A549 (cell line): ENCODE results near the gene PRR9. TPM values are rescaled to one million over a fixed set of nuclear protein-coding genes. Genes with fewer than 3 reads are reported as not detected.

Experiments
- ATAC-seq, 2 experiments: fragments of 200-7000 bp in 1 of 2; fragments of >200 bp in 1 of 2; cut with Nextera tagmentation in 1 of 2; cut with Tn5 transposase in 1 of 2; 3 replicates each; pipeline versions ENCODE4 v1.8.0 to v1.9.1; 2018 to 2020; ENCODE audit warnings: mild to moderate bottlenecking in 1 of 2, moderate library complexity in 1 of 2
- CTCF ChIA-PET: fragments of 300-600 bp; sonication (Branson Sonifier 250); formaldehyde crosslinking; extraction: SDS; loops from one replicate; lab custom pipeline; 2021; ENCODE audit warnings: antibody characterized with exemption, inconsistent platforms; lab: Yijun Ruan, JAX
- POLR2A ChIA-PET: fragments of 350-600 bp; formaldehyde crosslinking; extraction: SDS; loops from one replicate; lab custom pipeline; 2021; ENCODE audit warnings: antibody characterized with exemption, inconsistent platforms; lab: Yijun Ruan, JAX
- DNase-seq, 2 experiments: peaks; one replicate each; pipeline versions ENCODE4 v3.0.0 to v3.0.0-alpha.2; 2011 to 2016; ENCODE audit warnings: low read depth in 1 of 2, low spot score in 1 of 2
- FAIRE-seq: peaks from 2 replicates; lab custom pipeline; 2011; peaks lifted over from hg19 to GRCh38; lab: Jason Lieb, UNC
- H3K27ac ChIP-seq, 2 experiments: fragments of >200 bp; sonication (Bioruptor Twin); formaldehyde crosslinking; 3 replicates each; pipeline ENCODE4 v1.5.1; 2016 to 2017
- H3K4me1 ChIP-seq: fragments of >200 bp; sonication (Bioruptor Twin); formaldehyde crosslinking; 3 replicates; pipeline ENCODE4 v1.6.1; 2016
- H3K4me2 ChIP-seq: fragments of >200 bp; sonication (Bioruptor Twin); formaldehyde crosslinking; 3 replicates; pipeline ENCODE4 v1.6.1; 2016
- H3K4me3 ChIP-seq: fragments of >200 bp; sonication (Bioruptor Twin); formaldehyde crosslinking; 3 replicates; pipeline ENCODE4 v1.5.1; 2016
- H3K9me3 ChIP-seq: fragments of >200 bp; sonication (Bioruptor Twin); formaldehyde crosslinking; 3 replicates; pipeline ENCODE4 v1.6.1; 2016
- ATOH8 ChIP-seq: fragments of 250-450 bp; sonication (Bioruptor Pico); IDR thresholded peaks from 2 replicates; pipeline ENCODE4 v1.5.0; 2020; ENCODE audit warnings: low read depth, mild to moderate bottlenecking, moderate library complexity
- BCL3 ChIP-seq: fragments of >200 bp; sonication (Bioruptor Twin); formaldehyde crosslinking; IDR thresholded peaks from 3 replicates; pipeline ENCODE4 v1.6.1; 2016
- CBX2 ChIP-seq: fragments of 200-600 bp; sonication (generic); IDR thresholded peaks from 2 replicates; pipeline ENCODE4 v1.6.1; 2016; ENCODE audit warnings: low read depth, mild to moderate bottlenecking, borderline replicate concordance
- CHD2 ChIP-seq: fragments of 150-350 bp; IDR thresholded peaks from 2 replicates; pipeline ENCODE4 v1.6.1; 2014; ENCODE audit warnings: low read length; ENCODE audit not compliant: partially characterized antibody
- E2F6 ChIP-seq: IDR thresholded peaks from 2 replicates; pipeline ENCODE4 v1.6.1; 2012; ENCODE audit warnings: low read depth, borderline replicate concordance
- EHMT2 ChIP-seq: fragments of 200-600 bp; sonication (generic); IDR thresholded peaks from 2 replicates; pipeline ENCODE4 v1.6.1; 2016; ENCODE audit warnings: antibody characterized with exemption, low read depth, mild to moderate bottlenecking, moderate library complexity
- ESRRA ChIP-seq: fragments of 150-350 bp; IDR thresholded peaks from 2 replicates; pipeline ENCODE4 v1.6.1; 2014; ENCODE audit warnings: mild to moderate bottlenecking, low read length, borderline replicate concordance
- FOSB ChIP-seq: fragments of 250-450 bp; sonication (Bioruptor Pico); IDR thresholded peaks from 2 replicates; pipeline ENCODE4 v1.5.0; 2020; ENCODE audit warnings: mild to moderate bottlenecking, moderate library complexity
- GATA3 ChIP-seq: IDR thresholded peaks from 2 replicates; pipeline ENCODE4 v1.6.1; 2012; ENCODE audit warnings: borderline replicate concordance
- HEYL ChIP-seq: fragments of 250-450 bp; sonication (Bioruptor Pico); IDR thresholded peaks from 2 replicates; pipeline ENCODE4 v1.8.0; 2021; ENCODE audit warnings: mild to moderate bottlenecking, moderate library complexity
- HOXA7 ChIP-seq: fragments of 250-450 bp; sonication (Bioruptor Pico); IDR thresholded peaks from 2 replicates; pipeline ENCODE4 v1.5.0; 2020; ENCODE audit warnings: mild to moderate bottlenecking, moderate library complexity
- HOXB5 ChIP-seq: fragments of 250-450 bp; sonication (Bioruptor Pico); IDR thresholded peaks from 2 replicates; pipeline ENCODE4 v1.5.0; 2020; ENCODE audit warnings: mild to moderate bottlenecking, moderate library complexity
- KDM1A ChIP-seq: fragments of 200-600 bp; sonication (generic); IDR thresholded peaks from 2 replicates; pipeline ENCODE4 v1.6.1; 2016; ENCODE audit warnings: low read depth, mild to moderate bottlenecking
- MAX ChIP-seq: IDR thresholded peaks from 2 replicates; pipeline ENCODE4 v1.6.1; 2012
- NFE2L2 ChIP-seq: fragments of 150-350 bp; conservative IDR thresholded peaks from 2 replicates; pipeline ENCODE4 v1.6.1; 2014; ENCODE audit warnings: low read length
- NPAS2 ChIP-seq: fragments of 250-450 bp; sonication (Bioruptor Pico); IDR thresholded peaks from 2 replicates; pipeline ENCODE4 v1.8.0; 2022; ENCODE audit warnings: mild to moderate bottlenecking, moderate library complexity, borderline replicate concordance
- POLR2AphosphoS2 ChIP-seq: conservative IDR thresholded peaks from 2 replicates; pipeline ENCODE4 v1.6.1; 2012; ENCODE audit warnings: low read length, improper control_type of control experiment, inconsistent platforms
- RAD21 ChIP-seq, 2 experiments: fragments of >200 bp in 1 of 2; sonication (Bioruptor Twin) in 1 of 2; formaldehyde crosslinking in 1 of 2; IDR thresholded peaks in 1 of 2; conservative IDR thresholded peaks in 1 of 2; 2 replicates in 1 of 2; 3 replicates in 1 of 2; pipeline ENCODE4 v1.6.1; 2012 to 2018; ENCODE audit warnings: inconsistent platforms in 1 of 2
- RARB ChIP-seq: fragments of 250-450 bp; sonication (Bioruptor Pico); IDR thresholded peaks from 2 replicates; pipeline ENCODE4 v1.8.0; 2021; ENCODE audit warnings: mild to moderate bottlenecking, moderate library complexity
- RCOR1 ChIP-seq: fragments of 150-350 bp; IDR thresholded peaks from 2 replicates; pipeline ENCODE4 v1.6.1; 2014; ENCODE audit warnings: antibody characterized with exemption, low read length, low read depth
- REST ChIP-seq: fragments of 200-600 bp; sonication (generic); IDR thresholded peaks from 2 replicates; pipeline ENCODE4 v1.6.1; 2016; ENCODE audit warnings: antibody characterized with exemption, mild to moderate bottlenecking, moderate library complexity
- RFX5 ChIP-seq: fragments of 450-650 bp; IDR thresholded peaks from 2 replicates; pipeline ENCODE4 v1.7.1; 2014; ENCODE audit warnings: antibody characterized with exemption, mild to moderate bottlenecking, moderate library complexity
- SMC3 ChIP-seq: fragments of >200 bp; sonication (Bioruptor Twin); formaldehyde crosslinking; IDR thresholded peaks from 3 replicates; pipeline ENCODE4 v1.6.1; 2018; ENCODE audit warnings: inconsistent platforms
- SREBF2 ChIP-seq: fragments of 450-650 bp; IDR thresholded peaks from 2 replicates; pipeline ENCODE4 v1.6.1; 2014; ENCODE audit warnings: mild to moderate bottlenecking, moderate library complexity
- TFCP2L1 ChIP-seq: fragments of 250-450 bp; sonication (Bioruptor Pico); IDR thresholded peaks from 2 replicates; pipeline ENCODE4 v1.5.0; 2021; ENCODE audit warnings: mild to moderate bottlenecking
- USF2 ChIP-seq: fragments of 450-650 bp; IDR thresholded peaks from 2 replicates; pipeline ENCODE4 v1.6.1; 2014; ENCODE audit warnings: antibody characterized with exemption
- ZFP36 ChIP-seq: fragments of 450-650 bp; IDR thresholded peaks from 2 replicates; pipeline ENCODE4 v1.6.1; 2014; ENCODE audit warnings: borderline replicate concordance; ENCODE audit not compliant: partially characterized antibody
- WGBS: methylation state at CpG from one replicate; pipeline ENCODE4 v1.1.6; 2017; ENCODE audit errors: missing lambda C conversion rate; 5-methylcytosine and 5-hydroxymethylcytosine counted together
- polyA plus RNA-seq, 4 experiments: library from polyadenylated mRNA; depleted of rRNA in 3 of 4; stranded (reverse); fragments of >200 nt; fragmentation: RNase III in 1 of 4; extraction: RNeasy Plus Mini Kit Qiagen cat#74134 plus additional on column Dnase treatment in 1 of 4; gene quantifications; 2 replicates in 3 of 4; 3 replicates in 1 of 4; pipeline ENCODE4 v1.2.3, GENCODE V29; 2011 to 2017

Gene PRR9
- polyA plus RNA-seq, 2 of the 4 experiments (the other 2 are of a cell fraction): not detected

- POLR2A ChIA-PET: no interaction called here
- ATAC-seq: no peak
- no peak for DNase-seq
- no peaks in the 10 kb centered on the region for H3K4me1 ChIP-seq
- no peak overlapping the region for H3K4me2 ChIP-seq
- TF ChIP-seq ZFP36: no peak
- no peak for TF ChIP-seq HOXA7 (CRISPR knock-in tag)
- TF ChIP-seq RCOR1: no peak
- no peak for TF ChIP-seq REST
- no peak for TF ChIP-seq E2F6
- no peak for TF ChIP-seq FOSB
- no peak for TF ChIP-seq MAX
- TF ChIP-seq NPAS2 (CRISPR knock-in tag): no peak
- no peak for TF ChIP-seq HOXB5 (CRISPR knock-in tag)
- H3K4me3 ChIP-seq: no peak overlapping the region
- H3K27ac ChIP-seq: no peak overlapping the region
- CTCF ChIA-PET: no interaction called here
- WGBS: 42% methylated on average over 4 of the region's 4 CpGs
- no peaks in the 10 kb centered on the region for H3K9me3 ChIP-seq
- FAIRE-seq: no peak
These were observed 34.6 kb downstream of the PRR9 start for GRCh38 chr1:153251988-153252387.

GRCh38 chr1:153253076-153253475 is 35.7 kb downstream of the PRR9 start:
- Histone ChIP-seq H3K4me3 (no peak overlapping the region), H3K4me2 (no peak overlapping the region), H3K9me3 (no peaks in the 10 kb centered on the region), H3K27ac (no peak overlapping the region), H3K4me1 (no peaks in the 10 kb centered on the region)
- FAIRE-seq: no peak
- ChIA-PET CTCF (interaction anchor here (1.1 to 2.1 kb wide), 2 partner anchors 23 to 46 kb away, joined by 3 to 5 read pairs; no protein-coding TSS in a partner anchor), POLR2A (no interaction called here)
- TF ChIP-seq HOXA7 (CRISPR knock-in tag) (no peak), RCOR1 (no peak), CHD2 (no peak), ATOH8 (CRISPR knock-in tag) (no peak), ZFP36 (no peak), RFX5 (no peak), NFE2L2 (no peak), ESRRA (no peak), SREBF2 (no peak), EHMT2 (no peak), RARB (CRISPR knock-in tag) (no peak), HEYL (no peak), SMC3 (no peak)
- ATAC-seq: no peak
- 3% methylated on average over 2 of the region's 2 CpGs for WGBS
- DNase-seq: no peak

GRCh38 chr1:153253693-153254092 is 36.3 kb downstream of the PRR9 start:
- Histone ChIP-seq H3K27ac (no peak overlapping the region), H3K4me2 (no peak overlapping the region), H3K9me3 (no peaks in the 10 kb centered on the region), H3K4me3 (no peak overlapping the region), H3K4me1 (no peaks in the 10 kb centered on the region)
- no peak for FAIRE-seq
- 7% methylated on average over 1 of the region's 1 CpG for WGBS
- no peak for DNase-seq
- no peak for ATAC-seq
- ChIA-PET POLR2A (no interaction called here), CTCF (interaction anchor here (1.1 to 2.1 kb wide), 2 partner anchors 23 to 46 kb away, joined by 3 to 5 read pairs; no protein-coding TSS in a partner anchor)
- TF ChIP-seq TFCP2L1 (CRISPR knock-in tag) (no peak), RAD21 (conservative IDR thresholded peaks at IDR 0.05 in 1 of 2, IDR thresholded peaks at IDR 0.05 in 1 of 2) (no peak), USF2 (no peak), POLR2AphosphoS2 (no peak), GATA3 (no peak), KDM1A (no peak), BCL3 (no peak), CBX2 (no peak)
